PFSK-1 (cell line): ENCODE measurements around the gene ELMO1.

ENCODE experiments used
- POLR2AphosphoS5 ChIP-seq: IDR thresholded peaks from 2 replicates; pipeline ENCODE4 v1.6.1; 2012; ENCODE audit warnings: low read depth, mild to moderate bottlenecking, control low read depth, low read length, moderate library complexity
- REST ChIP-seq, 2 experiments: IDR thresholded peaks; 2 replicates each; pipeline versions ENCODE4 v1.6.1 to v1.8.0; 2011 to 2012; ENCODE audit warnings: low read depth in 2 of 2, low read length in 2 of 2, control low read depth in 1 of 2, inconsistent platforms in 1 of 2, mild to moderate bottlenecking in 1 of 2, moderate library complexity in 1 of 2; ENCODE audit not compliant: insufficient read depth in 1 of 2
- TAF1 ChIP-seq: IDR thresholded peaks from 2 replicates; pipeline ENCODE4 v1.6.1; 2012; ENCODE audit warnings: low read length, control low read depth, borderline replicate concordance; ENCODE audit not compliant: insufficient read depth

GRCh38 chr7:36862771-36863261 is 585.8 kb downstream of the ELMO1 start:
- TF ChIP-seq POLR2AphosphoS5 (no peak), REST (IDR thresholded peaks at IDR 0.05; ENCODE audit: insufficient read depth in 1 of 2, low read depth in 2 of 2, low read length in 2 of 2) (no peak), TAF1 (no peak)
